Activated gamma-delta T cell (primary cell): ENCODE results near the gene POU1F1.
"Not testable (repeated sequence)": the region's sequence is repeated elsewhere in the genome, so short reads cannot be mapped to it uniquely, and the experiment has no call there.

Source experiments
- DNase-seq: peaks from one replicate; lab custom pipeline; 2025; lab: John Stamatoyannopoulos, UW
- total RNA-seq, 2 donors: gene quantifications; one replicate each; lab custom pipeline; 2026; lab: John Stamatoyannopoulos, UW

Gene POU1F1
- total RNA-seq = 0 to 0.26 reads per million in 2 donors

DNA sequence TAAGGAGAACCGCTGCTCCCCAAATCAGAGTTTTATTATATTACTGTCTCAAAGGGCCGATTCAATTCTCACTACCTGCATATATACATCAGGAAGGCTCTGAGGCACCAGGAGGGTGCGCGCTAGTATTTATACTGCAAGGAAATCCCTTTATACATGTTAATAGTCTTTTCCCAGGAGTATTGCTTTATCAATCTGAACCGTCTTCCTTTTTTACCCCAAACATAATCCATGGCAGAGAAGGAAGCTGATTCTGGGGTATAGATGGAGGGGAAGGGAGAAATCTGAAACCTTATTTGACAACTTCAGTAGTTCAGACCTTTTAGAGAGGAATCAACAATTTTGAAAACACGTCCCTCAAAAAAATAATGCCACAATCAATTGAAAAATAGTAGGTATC is at the start of gene POU1F1:
Gene POU1F1, minus strand, starts transcription at position 101 of the 400 bp plus-strand sequence. CDS start 122 bp downstream, outside the sequence.
- no peak for DNase-seq

DNA sequence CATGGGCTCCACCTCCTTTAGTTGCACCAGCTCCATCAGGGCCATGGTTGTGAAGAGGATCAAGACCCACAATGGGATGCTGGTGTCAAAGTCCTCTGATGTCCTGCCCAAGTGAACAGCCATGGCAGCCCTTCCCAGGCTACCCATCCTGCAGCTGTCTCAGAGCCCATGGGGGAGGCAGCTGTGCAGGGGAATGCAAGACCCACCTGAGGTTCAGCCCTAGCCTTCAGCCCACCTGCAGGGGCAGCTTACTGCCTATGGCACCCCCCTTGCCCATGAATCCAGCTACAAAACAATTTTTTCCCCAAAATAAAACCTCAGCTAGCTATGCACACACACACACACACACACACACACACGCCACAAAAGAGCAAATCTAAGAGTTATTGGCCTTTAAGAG is 48.2 kb upstream of the POU1F1 start:
- DNase-seq = no peak

GRCh38 chr3:87320756-87321626 is 44.6 kb upstream of the POU1F1 start:
- DNase-seq = no peak

- no peak for DNase-seq
Observed at GRCh38 chr3:87318617-87319021, 42.2 kb upstream of the POU1F1 start.

GRCh38 chr3:87317779-87318178 is 41.4 kb upstream of the POU1F1 start:
- no peak for DNase-seq

DNA sequence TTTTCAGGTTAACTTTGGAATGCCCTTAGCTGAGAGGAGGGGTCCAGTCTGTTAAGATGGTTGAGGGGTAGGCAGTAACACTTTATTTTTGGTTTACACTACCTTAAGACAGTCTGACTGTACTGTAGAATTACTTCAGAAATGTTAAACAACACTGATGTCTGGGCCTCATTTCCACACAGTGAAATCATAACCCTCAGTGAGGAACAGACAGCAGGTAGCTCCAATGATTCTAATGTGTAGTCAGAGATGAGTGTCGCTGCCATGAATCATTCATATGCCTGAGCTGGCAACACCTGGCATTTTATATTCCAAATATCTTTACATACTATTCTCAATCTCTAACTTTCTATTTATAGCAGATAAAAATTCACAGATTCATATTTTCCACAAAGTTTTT is 37.3 kb upstream of the POU1F1 start:
- no peak for DNase-seq

DNA sequence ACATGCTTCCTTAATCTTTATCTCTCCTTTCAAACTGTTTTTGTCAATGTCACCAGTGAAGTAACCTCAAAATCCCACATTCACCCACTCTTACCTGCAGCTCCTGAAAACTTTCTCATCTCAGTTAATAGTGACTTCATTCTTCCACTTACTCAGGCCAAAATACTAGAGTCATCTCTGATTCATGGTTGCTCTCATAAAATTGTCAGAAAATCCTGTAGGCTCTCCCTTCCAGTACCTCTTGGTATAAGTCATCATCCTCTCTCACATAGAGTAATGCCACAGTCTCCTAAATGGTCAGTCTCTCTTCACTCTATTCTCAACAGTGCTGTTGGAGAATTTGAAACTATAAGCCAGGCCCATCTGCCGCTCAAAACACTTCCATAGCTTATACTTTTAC is 34.9 kb upstream of the POU1F1 start:
- no peak for DNase-seq

DNA sequence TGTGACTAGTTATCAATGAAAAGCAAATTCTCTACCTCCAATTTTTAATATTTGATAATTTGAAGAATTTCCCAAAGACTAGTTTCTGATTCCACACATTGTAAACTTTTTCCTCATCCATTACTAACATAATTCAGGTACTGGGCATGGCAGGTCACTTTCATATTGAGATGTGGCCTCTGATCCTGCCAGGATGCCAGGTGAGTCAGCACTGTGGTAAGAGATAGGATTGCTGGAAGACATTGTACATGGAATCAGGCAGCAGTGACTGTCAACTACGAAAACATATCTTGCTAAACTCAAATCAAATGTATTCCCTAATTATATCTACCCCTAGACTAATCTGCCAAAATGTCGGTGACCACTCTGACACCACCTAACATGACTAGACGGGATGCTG is 33.2 kb upstream of the POU1F1 start:
- DNase-seq = no peak

- no peak for DNase-seq
Observed at GRCh38 chr3:87307805-87308204, 31.4 kb upstream of the POU1F1 start.

DNA sequence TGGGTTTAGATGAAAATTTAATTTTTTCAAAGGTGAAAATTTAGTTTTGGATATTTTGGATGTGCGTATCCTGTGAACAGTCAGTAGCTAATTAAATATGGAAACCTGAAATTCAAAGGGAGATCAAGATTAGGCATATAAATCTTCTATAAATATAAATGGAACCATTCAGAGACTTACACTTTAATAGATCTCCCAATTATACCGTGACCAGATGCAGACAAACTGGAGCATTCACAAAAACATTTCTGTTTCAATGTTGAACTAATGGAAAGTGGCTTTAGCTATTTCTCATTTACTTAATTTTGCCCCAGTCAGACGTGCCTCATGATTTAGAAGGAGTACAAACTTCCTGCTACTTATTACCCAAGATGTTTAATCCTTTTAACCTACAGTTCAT is 29.1 kb upstream of the POU1F1 start:
- DNase-seq = no peak

DNA sequence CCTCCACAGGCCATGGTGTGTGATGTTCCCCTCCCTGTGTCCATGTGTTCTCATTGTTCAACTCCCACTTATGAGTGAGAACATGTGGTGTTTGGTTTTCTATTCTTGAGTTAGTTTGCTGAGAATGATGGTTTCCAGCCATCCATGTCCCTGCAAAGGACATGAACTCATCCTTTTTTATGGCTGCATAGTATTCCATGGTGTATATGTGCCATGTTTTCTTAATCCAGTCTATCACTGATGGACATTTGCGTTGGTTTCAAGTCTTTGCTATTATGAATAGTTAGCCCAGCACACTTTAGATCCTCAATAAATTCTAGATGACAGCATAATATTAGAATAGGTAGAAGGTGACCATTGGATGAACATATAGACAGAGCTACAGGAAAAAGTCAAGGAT is 28.6 kb upstream of the POU1F1 start:
- DNase-seq = not testable (repeated sequence)

DNA sequence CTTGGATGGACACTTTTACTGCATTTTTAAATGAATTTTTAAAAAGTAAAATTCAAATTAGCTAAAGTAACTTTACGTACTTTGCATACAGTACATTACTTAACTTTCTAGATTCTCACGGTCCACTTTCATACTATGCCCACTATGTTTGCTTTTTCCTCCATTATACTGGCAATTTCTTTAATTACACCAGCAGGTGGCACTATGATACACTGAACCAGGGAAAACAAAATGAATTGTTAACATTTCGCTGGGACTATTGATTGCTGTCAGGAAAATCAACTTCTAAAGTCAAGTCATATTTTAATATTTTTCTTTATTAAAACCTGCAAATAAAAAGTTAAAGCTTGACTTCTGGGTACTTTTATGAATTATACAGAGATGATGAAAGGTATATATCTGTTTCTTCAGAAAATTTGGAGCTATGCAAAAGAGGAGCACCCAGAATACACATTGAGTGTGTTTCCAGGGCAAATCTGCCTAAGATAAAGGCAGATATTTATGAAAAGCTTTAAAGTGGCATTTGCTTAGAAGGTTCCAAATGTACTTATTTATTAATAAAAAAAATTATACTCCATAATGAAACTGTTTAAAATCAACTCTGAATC is 21.8 kb upstream of the POU1F1 start:
- DNase-seq = no peak

- no peak for DNase-seq
Observed at GRCh38 chr3:87288446-87288845, 12.1 kb upstream of the POU1F1 start.

DNA sequence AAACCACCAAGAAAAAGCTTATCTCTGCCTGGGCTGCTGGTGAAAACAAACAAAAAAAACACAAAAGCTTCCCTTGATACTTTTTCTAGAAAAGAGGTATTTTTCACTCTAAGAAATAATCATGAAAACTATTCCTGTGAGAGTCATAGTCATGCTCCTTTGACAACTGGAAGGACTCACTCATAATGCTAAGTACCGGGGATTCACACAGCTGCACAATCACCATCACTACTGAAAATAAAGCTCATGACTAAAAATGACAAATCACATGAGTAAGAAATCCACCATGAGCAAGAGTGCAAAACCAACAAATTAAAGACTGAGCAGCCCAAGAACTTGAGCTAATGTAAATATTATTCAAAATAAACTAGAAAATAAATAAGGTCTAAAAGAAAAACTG is 10.6 kb upstream of the POU1F1 start:
- no peak for DNase-seq

- no peak for DNase-seq
Observed at GRCh38 chr3:87272718-87273341, 3.6 kb downstream of the POU1F1 start.

DNA sequence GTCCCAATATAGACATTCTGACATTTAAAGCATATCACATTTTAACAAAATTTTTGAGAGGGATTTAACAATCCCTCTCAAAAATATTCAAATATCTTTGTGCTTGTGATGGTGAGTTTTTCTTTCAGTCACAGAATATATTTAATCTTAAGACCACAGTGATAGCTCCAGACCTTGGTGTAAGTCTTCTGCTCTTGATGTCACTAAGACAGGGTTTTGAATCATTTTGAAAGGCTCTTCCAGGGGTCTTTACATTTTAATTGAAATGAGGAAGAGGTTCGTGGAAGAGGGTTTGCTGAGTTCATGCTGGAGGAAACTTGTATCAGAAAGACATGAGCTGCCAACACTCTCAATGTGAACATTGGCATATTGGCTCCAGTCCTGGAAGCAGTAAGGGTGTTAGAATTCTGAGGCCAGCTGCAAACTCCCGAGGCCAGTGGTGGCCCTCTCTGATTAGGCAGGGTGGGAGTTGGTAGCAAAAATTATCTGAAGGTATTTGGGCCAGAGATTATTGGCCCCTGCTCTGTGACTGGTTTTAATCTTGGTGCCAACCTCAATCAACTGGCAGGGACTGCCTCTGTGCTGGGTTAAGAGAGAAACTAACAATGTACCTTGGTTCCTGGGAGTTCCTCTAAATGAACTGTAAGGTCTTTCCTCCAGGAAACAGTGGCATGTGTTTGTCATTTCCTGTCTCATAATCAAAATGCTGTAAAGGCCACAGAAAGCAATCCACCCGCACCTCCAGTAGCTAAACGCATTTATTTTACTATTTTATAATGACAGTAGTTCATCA is 5.3 kb downstream of the POU1F1 start:
- DNase-seq = no peak

- DNase-seq = no peak
Observed at GRCh38 chr3:87269723-87270122, 6.7 kb downstream of the POU1F1 start.

- no peak for DNase-seq
Observed at GRCh38 chr3:87268646-87269211, 7.7 kb downstream of the POU1F1 start.

DNA sequence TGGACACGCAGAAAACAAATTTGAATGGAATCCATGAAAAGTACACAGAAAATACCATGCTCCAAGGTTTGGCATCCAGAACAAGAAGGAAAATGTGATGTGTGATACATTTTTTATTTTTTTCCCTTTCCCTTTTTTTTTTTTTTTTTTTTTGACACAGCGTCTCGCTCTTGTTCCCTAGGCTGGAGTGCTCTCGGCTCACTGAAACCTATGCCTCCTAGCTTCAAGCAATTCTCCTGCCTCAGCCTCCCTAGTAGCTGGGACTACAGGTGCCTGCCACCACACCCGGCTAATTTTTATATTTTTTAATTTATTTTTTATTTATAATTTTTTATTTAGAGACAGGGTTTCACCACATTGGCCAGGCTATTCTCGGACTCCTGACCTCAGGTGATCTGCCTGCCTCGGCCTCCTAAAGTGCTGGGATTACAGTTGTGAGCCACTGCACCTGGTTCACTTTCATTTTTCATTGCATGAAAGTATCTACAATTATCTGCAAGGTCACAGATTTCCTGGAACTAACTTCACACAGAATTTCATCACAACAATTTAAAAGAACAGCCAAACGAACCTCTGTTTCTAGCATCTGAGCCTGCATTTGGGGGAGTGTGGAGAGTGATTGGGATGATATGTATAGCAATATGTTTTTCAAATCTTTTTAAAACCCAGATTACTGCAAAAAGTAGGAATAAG is 8.3 kb downstream of the POU1F1 start:
- no peak for DNase-seq

GRCh38 chr3:87261925-87262324 is 14.5 kb downstream of the POU1F1 start:
- no peak for DNase-seq

- no peak for DNase-seq
Observed at GRCh38 chr3:87260270-87260669, 16.1 kb downstream of the POU1F1 start.
